Suprapubic skin (tissue), 4 donors: ENCODE results near the gene CGAS. TPM values are rescaled to one million over a fixed set of nuclear protein-coding genes. Genes with fewer than 3 reads are reported as not detected.

Source experiments
- DNase-seq, 2 donors: peaks; one replicate each; pipeline ENCODE4 v3.0.0-alpha.2; 2019; ENCODE audit warnings: low spot score in 2 of 2
- H3K27ac ChIP-seq: fragments of 200-600 bp; sonication (generic); one replicate; pipeline ENCODE4 v1.5.1; 2019
- H3K27me3 ChIP-seq: fragments of 200-600 bp; sonication (generic); one replicate; pipeline ENCODE4 v1.5.1; 2019
- H3K36me3 ChIP-seq: fragments of 200-600 bp; sonication (generic); one replicate; pipeline ENCODE4 v1.5.1; 2019
- H3K4me1 ChIP-seq: fragments of 200-600 bp; sonication (generic); one replicate; pipeline ENCODE4 v1.5.1; 2019
- H3K4me3 ChIP-seq: fragments of 200-600 bp; sonication (generic); one replicate; pipeline ENCODE4 v1.5.1; 2019; ENCODE audit warnings: mild to moderate bottlenecking
- H3K9me3 ChIP-seq: fragments of 200-600 bp; sonication (generic); one replicate; pipeline ENCODE4 v1.5.1; 2019
- CTCF ChIP-seq, 2 donors: fragments of 200-600 bp in 1 of 2; fragments of 450-650 bp in 1 of 2; sonication (generic) in 1 of 2; IDR thresholded peaks; one replicate each; pipeline ENCODE4 v1.5.1; 2016 to 2019; ENCODE audit warnings: antibody characterized with exemption in 2 of 2, mild to moderate bottlenecking in 1 of 2, moderate library complexity in 1 of 2
- EP300 ChIP-seq: sonication (generic); formaldehyde crosslinking; IDR thresholded peaks from one replicate; pipeline ENCODE4 v1.6.1; 2017; ENCODE audit warnings: antibody characterized with exemption
- POLR2A ChIP-seq, 2 donors: fragments of 450-650 bp; IDR thresholded peaks; one replicate each; pipeline ENCODE4 v1.6.1; 2017; ENCODE audit warnings: antibody characterized with exemption in 2 of 2, mild to moderate bottlenecking in 2 of 2, moderate library complexity in 2 of 2
- POLR2AphosphoS5 ChIP-seq, 3 donors: sonication (generic); formaldehyde crosslinking; IDR thresholded peaks; one replicate each; pipeline ENCODE4 v1.6.1; 2017; ENCODE audit warnings: antibody characterized with exemption in 3 of 3
- WGBS: methylation state at CpG from one replicate; pipeline ENCODE4 v1.1.5; 2018; 5-methylcytosine and 5-hydroxymethylcytosine counted together
- total RNA-seq, 4 donors: library from RNA; depleted of rRNA; stranded (reverse); fragments of >200 nt; gene quantifications; one replicate each; pipeline ENCODE4 v1.1.0, GENCODE V29; 2016

CGAS gene
- total RNA-seq = 1 to 10 TPM in 3 of 4 donors, under 1 TPM in 1; 0.79 to 4.3 (median 1.6) TPM

- H3K4me1 ChIP-seq = peaks cover 16% of the 10 kb centered on the region
- H3K27ac ChIP-seq = peak within 1 kb of the TSS; percentile 66
- no peaks in the 10 kb centered on the region for H3K9me3 ChIP-seq
- TF ChIP-seq CTCF (IDR thresholded peaks at IDR 0.05) (no peak), POLR2A (IDR thresholded peaks at IDR 0.05) (peak in 1 of 2 donors; percentile 32), EP300 (no peak), POLR2AphosphoS5 (IDR thresholded peaks at IDR 0.05) (peak in 1 of 3 donors; percentile 23)
- peak; percentile 81 to 86 for DNase-seq
- H3K36me3 ChIP-seq = no peaks in the 10 kb centered on the region
- WGBS = 0% methylated on average over 8 of the region's 23 CpGs
- H3K4me3 ChIP-seq = peak within 1 kb of the TSS; percentile 80
- no peaks in the 10 kb centered on the region for H3K27me3 ChIP-seq
Measured at GRCh38 chr6:73452107-73452461, at the start of gene CGAS. Gene CGAS (minus strand): TSS chr6:73452297. CDS start chr6:73452181, 116 bp downstream.

DNA sequence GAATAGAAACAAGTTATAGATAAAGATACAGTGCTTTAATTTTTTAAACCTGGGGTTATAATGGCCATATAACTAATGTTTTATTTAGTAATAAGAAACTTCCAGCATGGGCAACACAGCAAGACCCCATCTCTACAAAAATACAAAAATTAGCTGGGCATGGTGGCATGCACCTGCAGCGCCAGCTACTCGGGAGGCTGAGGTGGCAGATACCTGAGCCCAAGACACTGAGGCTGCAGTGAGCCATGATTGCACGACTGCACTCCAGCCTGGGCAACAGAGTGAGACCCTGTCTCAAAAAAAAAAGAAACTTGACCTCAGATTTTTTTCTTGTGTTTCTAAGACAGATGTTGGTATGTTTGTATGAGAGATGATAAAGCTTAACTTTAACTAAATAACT lies 45.8 kb upstream of the CGAS start:
- Histone ChIP-seq H3K27ac (no peak overlapping the region), H3K27me3 (no peaks in the 10 kb centered on the region), H3K9me3 (no peaks in the 10 kb centered on the region), H3K4me1 (no peaks in the 10 kb centered on the region), H3K4me3 (no peak overlapping the region), H3K36me3 (peaks cover 92% of the 10 kb centered on the region)
- TF ChIP-seq CTCF (IDR thresholded peaks at IDR 0.05) (no peak), POLR2A (IDR thresholded peaks at IDR 0.05) (no peak), EP300 (no peak), POLR2AphosphoS5 (IDR thresholded peaks at IDR 0.05) (no peak)
- DNase-seq = no peak
- 98% methylated on average over 3 of the region's 3 CpGs for WGBS

GRCh38 chr6:73491377-73491776 lies 39.3 kb upstream of the CGAS start:
- TF ChIP-seq POLR2AphosphoS5 (IDR thresholded peaks at IDR 0.05) (no peak), POLR2A (IDR thresholded peaks at IDR 0.05) (no peak), EP300 (no peak), CTCF (IDR thresholded peaks at IDR 0.05) (no peak)

DNA sequence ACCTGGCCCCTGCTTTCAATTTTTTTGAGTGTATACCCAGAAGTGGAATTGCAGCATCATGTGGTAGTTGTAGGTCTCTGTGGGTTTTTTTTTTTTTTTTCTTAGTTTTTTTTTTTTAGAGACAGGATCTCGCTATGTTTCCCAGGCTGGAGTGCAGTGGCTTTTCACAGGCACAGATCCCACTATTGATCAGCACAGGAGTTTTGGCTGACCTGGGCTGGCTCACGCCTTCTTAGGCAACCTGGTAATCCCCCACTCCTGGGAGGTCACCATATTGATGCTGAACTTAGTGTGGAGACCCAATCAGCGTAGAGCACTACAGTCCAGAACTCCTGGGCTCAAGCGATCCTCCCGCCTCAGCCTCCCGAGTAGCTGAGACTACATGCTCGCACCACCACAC lies 35.4 kb upstream of the CGAS start:
- Histone ChIP-seq H3K27ac (no peak overlapping the region), H3K9me3 (no peaks in the 10 kb centered on the region), H3K4me3 (no peak overlapping the region), H3K4me1 (no peaks in the 10 kb centered on the region), H3K36me3 (peaks cover 74% of the 10 kb centered on the region), H3K27me3 (no peaks in the 10 kb centered on the region)
- WGBS = 94% methylated on average over 7 of the region's 7 CpGs
- TF ChIP-seq CTCF (IDR thresholded peaks at IDR 0.05) = no peak
- no peak for TF ChIP-seq POLR2AphosphoS5 (IDR thresholded peaks at IDR 0.05)
- TF ChIP-seq POLR2A (IDR thresholded peaks at IDR 0.05) = no peak
- no peak for TF ChIP-seq EP300
- DNase-seq = no peak

More at GRCh38 chr6:73491377-73491776, 39.3 kb upstream of the CGAS start:
- H3K27me3 ChIP-seq = no peaks in the 10 kb centered on the region
- peaks cover 70% of the 10 kb centered on the region for H3K36me3 ChIP-seq
- no peak overlapping the region for H3K27ac ChIP-seq
- H3K9me3 ChIP-seq = no peaks in the 10 kb centered on the region
- no peak for DNase-seq
- H3K4me1 ChIP-seq = no peaks in the 10 kb centered on the region
- no peak overlapping the region for H3K4me3 ChIP-seq

GRCh38 chr6:73484438-73484837 lies 32.3 kb upstream of the CGAS start:
- TF ChIP-seq EP300 (no peak), CTCF (IDR thresholded peaks at IDR 0.05) (no peak), POLR2AphosphoS5 (IDR thresholded peaks at IDR 0.05) (no peak)
- H3K36me3 ChIP-seq = peaks cover 95% of the 10 kb centered on the region

More at GRCh38 chr6:73484438-73484837, 32.3 kb upstream of the CGAS start:
- no peaks in the 10 kb centered on the region for H3K27me3 ChIP-seq
- no peak overlapping the region for H3K27ac ChIP-seq
- no peaks in the 10 kb centered on the region for H3K9me3 ChIP-seq
- 90% methylated on average over 2 of the region's 2 CpGs for WGBS
- no peak for DNase-seq
- H3K4me3 ChIP-seq = no peak overlapping the region
- no peaks in the 10 kb centered on the region for H3K4me1 ChIP-seq
